ENCODE results near the gene KCTD19.
A peak's percentile ranks its signal among the peaks of the same experiment; 100 is the strongest.
"Not testable (repeated sequence)": the region's sequence is repeated elsewhere in the genome, so short reads cannot be mapped to it uniquely, and the experiment has no call there.

KCTD19 gene

GRCh38 chr16:67326472-67327309 is at the start of gene KCTD19, which contains the start of gene LRRC36:
Gene KCTD19 (minus strand): TSS chr16:67326741. CDS start chr16:67326707, 34 bp downstream.
Gene LRRC36 (plus strand): TSS chr16:67326815. CDS start chr16:67326863, 48 bp downstream.
- no peak for DNase-seq

GRCh38 chr16:67376012-67376411 is 49.5 kb upstream of the KCTD19 start:
- DNase-seq = not testable (repeated sequence)

GRCh38 chr16:67372664-67373063 is 46.1 kb upstream of the KCTD19 start:
- peak; percentile 3 for DNase-seq

- DNase-seq = no peak
Measured at GRCh38 chr16:67370661-67371060, 44.1 kb upstream of the KCTD19 start.

- DNase-seq = no peak
Measured at GRCh38 chr16:67364600-67365235, 38.2 kb upstream of the KCTD19 start.

- no peak for DNase-seq
Measured at GRCh38 chr16:67361038-67361437, 34.5 kb upstream of the KCTD19 start.

- DNase-seq = not testable (repeated sequence)
Measured at GRCh38 chr16:67359540-67360269, 33.2 kb upstream of the KCTD19 start.

- DNase-seq = no peak
Measured at GRCh38 chr16:67357561-67357960, 31.0 kb upstream of the KCTD19 start.

GRCh38 chr16:67356396-67356795 is 29.9 kb upstream of the KCTD19 start:
- no peak for DNase-seq

- DNase-seq = not testable (repeated sequence)
Measured at GRCh38 chr16:67352463-67352862, 25.9 kb upstream of the KCTD19 start.

- DNase-seq = no peak
Measured at GRCh38 chr16:67350324-67350723, 23.8 kb upstream of the KCTD19 start.

GRCh38 chr16:67349172-67349571 is 22.6 kb upstream of the KCTD19 start:
- DNase-seq = no peak

GRCh38 chr16:67346341-67346740 is 19.8 kb upstream of the KCTD19 start:
- no peak for DNase-seq

- DNase-seq = no peak
Measured at GRCh38 chr16:67345401-67345800, 18.9 kb upstream of the KCTD19 start.

- no peak for DNase-seq
Measured at GRCh38 chr16:67342616-67343015, 16.1 kb upstream of the KCTD19 start.

- DNase-seq = no peak
Measured at GRCh38 chr16:67341250-67341649, 14.7 kb upstream of the KCTD19 start.

GRCh38 chr16:67339453-67339852 is 12.9 kb upstream of the KCTD19 start:
- no peak for DNase-seq

- no peak for DNase-seq
Measured at GRCh38 chr16:67336648-67337047, 10.1 kb upstream of the KCTD19 start.

- DNase-seq = no peak
Measured at GRCh38 chr16:67336116-67336515, 9.6 kb upstream of the KCTD19 start.

GRCh38 chr16:67333315-67333714 is 6.8 kb upstream of the KCTD19 start:
- DNase-seq = no peak

- no peak for DNase-seq
Measured at GRCh38 chr16:67329901-67330300, 3.4 kb upstream of the KCTD19 start.

- no peak for DNase-seq
Measured at GRCh38 chr16:67327743-67328142, 1.2 kb upstream of the KCTD19 start.

GRCh38 chr16:67326115-67326471 is 448 bp downstream of the KCTD19 start:
- DNase-seq = no peak

GRCh38 chr16:67317853-67318252 is 8.7 kb downstream of the KCTD19 start:
- no peak for DNase-seq
